Ascending aorta (tissue), 2 donors: ENCODE measurements around the gene NGRN. TPM values are rescaled to one million over a fixed set of nuclear protein-coding genes. Genes with fewer than 3 reads are reported as not detected.

Source experiments
- DNase-seq, 2 donors: peaks; one replicate each; pipeline ENCODE4 v3.0.0-alpha.2; 2019; ENCODE audit warnings: low spot score in 2 of 2
- H3K27ac ChIP-seq, 2 donors: fragments of 200-600 bp; sonication (generic); one replicate each; pipeline ENCODE4 v1.5.1; 2016 to 2017; ENCODE audit warnings: mild to moderate bottlenecking in 1 of 2
- H3K27me3 ChIP-seq: fragments of 200-600 bp; sonication (generic); one replicate; pipeline ENCODE4 v1.5.1; 2017
- H3K36me3 ChIP-seq, 2 donors: fragments of 200-600 bp; sonication (generic); one replicate each; pipeline ENCODE4 v1.5.1; 2016
- H3K4me1 ChIP-seq, 2 donors: fragments of 200-600 bp; sonication (generic); one replicate each; pipeline ENCODE4 v1.5.1; 2016 to 2017; ENCODE audit warnings: mild to moderate bottlenecking in 1 of 2
- H3K4me3 ChIP-seq, 2 donors: fragments of 200-600 bp; sonication (generic); one replicate each; pipeline ENCODE4 v1.5.1; 2016 to 2017; ENCODE audit warnings: mild to moderate bottlenecking in 1 of 2
- H3K9me3 ChIP-seq, 2 donors: fragments of 200-600 bp; sonication (generic); one replicate each; pipeline ENCODE4 v1.5.1; 2016
- intact Hi-C: fragments of 100-400 bp; cut with DNase I; formaldehyde crosslinking; loops from one replicate; pipeline ENCODE4 v1.15.1; 2023
- total RNA-seq: library from RNA; depleted of rRNA; stranded (reverse); fragments of >200 nt; gene quantifications from one replicate; pipeline ENCODE4 v1.1.0, GENCODE V29; 2016
- TF ChIP-seq, protein P1 (sequence below), 3 experiments: fragments of 200-600 bp in 2 of 3; fragments of 450-650 bp in 1 of 3; sonication (generic) in 2 of 3; IDR thresholded peaks; one replicate each; pipeline ENCODE4 v1.5.1; 2016 to 2019; ENCODE audit warnings: antibody characterized with exemption in 3 of 3, mild to moderate bottlenecking in 1 of 3, moderate library complexity in 1 of 3

The NGRN gene
- total RNA-seq, 1 donor from 2014 or later, result 58.0 TPM

DNA sequence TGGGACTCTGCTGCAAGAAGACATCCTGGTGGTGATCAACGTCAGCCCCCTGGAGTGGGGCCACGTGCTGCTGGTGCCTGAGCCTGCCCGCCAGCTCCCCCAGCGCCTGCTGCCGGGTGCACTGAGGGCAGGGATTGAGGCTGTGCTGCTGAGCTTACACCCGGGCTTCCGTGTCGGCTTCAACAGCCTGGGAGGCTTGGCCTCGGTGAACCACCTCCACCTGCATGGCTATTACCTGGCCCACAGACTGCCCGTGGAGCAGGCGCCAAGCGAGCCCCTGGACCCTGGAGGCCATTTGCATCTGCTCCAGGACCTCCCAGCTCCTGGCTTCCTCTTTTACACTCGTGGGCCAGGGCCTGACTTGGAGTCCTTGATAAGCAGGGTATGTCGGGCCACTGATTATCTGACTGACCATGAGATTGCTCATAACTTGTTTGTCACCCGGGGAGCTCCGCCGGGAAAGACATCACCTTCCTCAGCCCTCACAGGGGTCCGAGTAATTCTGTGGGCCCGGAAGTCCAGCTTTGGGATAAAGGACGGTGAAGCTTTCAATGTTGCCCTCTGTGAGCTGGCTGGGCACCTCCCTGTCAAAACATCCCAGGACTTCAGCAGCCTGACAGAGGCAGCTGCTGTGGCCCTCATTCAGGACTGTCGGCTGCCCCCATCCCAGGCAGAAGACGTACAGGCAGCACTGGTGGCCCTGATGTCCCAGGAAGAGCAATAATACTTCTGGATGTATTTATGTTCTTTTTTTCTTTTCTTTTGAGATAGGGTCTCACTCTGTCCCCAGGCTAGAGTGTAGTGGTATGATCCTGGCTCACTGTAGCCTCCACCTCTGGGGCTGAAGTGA lies 23.9 kb upstream of the NGRN start:
- H3K4me3 ChIP-seq, result no peak overlapping the region
- no peaks in the 10 kb centered on the region for H3K9me3 ChIP-seq
- H3K4me1 ChIP-seq, result no peaks in the 10 kb centered on the region
- intact Hi-C loops, result no loop called here
- no peaks in the 10 kb centered on the region for H3K27me3 ChIP-seq
- TF ChIP-seq, protein P1, sequence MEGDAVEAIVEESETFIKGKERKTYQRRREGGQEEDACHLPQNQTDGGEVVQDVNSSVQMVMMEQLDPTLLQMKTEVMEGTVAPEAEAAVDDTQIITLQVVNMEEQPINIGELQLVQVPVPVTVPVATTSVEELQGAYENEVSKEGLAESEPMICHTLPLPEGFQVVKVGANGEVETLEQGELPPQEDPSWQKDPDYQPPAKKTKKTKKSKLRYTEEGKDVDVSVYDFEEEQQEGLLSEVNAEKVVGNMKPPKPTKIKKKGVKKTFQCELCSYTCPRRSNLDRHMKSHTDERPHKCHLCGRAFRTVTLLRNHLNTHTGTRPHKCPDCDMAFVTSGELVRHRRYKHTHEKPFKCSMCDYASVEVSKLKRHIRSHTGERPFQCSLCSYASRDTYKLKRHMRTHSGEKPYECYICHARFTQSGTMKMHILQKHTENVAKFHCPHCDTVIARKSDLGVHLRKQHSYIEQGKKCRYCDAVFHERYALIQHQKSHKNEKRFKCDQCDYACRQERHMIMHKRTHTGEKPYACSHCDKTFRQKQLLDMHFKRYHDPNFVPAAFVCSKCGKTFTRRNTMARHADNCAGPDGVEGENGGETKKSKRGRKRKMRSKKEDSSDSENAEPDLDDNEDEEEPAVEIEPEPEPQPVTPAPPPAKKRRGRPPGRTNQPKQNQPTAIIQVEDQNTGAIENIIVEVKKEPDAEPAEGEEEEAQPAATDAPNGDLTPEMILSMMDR (IDR thresholded peaks at IDR 0.05), result no peak
- DNase-seq, result no peak
- peaks cover 9 to 37% of the 10 kb centered on the region in 2 donors for H3K36me3 ChIP-seq
- no peak overlapping the region for H3K27ac ChIP-seq

DNA sequence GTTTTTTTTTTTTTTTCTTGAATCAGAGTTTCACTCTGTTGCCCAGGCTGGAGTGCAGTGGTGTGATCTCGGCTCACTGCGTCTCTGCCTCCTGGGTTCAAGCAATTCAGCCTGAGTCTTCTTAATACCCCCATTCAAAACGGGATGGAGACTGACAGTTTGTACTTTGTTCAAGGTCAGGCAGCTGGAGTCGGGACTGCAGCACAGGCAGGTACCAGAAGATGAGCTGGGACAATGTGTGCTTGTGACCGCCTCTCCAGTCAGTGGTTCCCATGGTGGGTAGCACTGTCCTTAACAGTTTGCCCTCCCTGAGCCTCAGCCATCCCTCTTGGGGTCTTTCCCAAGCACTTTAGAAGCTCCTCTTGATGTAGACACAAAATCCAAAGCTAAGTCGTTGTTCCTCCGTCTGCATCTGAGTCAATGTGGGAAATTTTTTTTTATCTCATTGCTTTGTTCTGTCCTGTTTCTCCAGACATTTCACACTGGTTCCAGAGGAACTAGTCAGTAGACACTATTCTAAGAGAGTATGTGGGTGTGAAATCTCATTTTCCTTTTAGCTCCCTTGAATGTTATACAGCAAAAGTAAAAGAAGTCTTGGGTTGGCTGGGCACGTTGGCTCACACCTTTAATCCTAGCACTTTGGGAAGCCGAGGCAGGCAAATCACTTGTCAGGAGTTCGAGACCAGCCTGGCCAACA lies 21.4 kb upstream of the NGRN start:
- Histone ChIP-seq H3K4me3 (no peak overlapping the region), H3K36me3 (peaks cover 5 to 19% of the 10 kb centered on the region in 2 donors), H3K4me1 (no peaks in the 10 kb centered on the region), H3K27me3 (no peaks in the 10 kb centered on the region), H3K27ac (no peak overlapping the region), H3K9me3 (no peaks in the 10 kb centered on the region)
- TF ChIP-seq, protein P1 (IDR thresholded peaks at IDR 0.05), result no peak
- no peak for DNase-seq
- intact Hi-C loops, result no loop called here

DNA sequence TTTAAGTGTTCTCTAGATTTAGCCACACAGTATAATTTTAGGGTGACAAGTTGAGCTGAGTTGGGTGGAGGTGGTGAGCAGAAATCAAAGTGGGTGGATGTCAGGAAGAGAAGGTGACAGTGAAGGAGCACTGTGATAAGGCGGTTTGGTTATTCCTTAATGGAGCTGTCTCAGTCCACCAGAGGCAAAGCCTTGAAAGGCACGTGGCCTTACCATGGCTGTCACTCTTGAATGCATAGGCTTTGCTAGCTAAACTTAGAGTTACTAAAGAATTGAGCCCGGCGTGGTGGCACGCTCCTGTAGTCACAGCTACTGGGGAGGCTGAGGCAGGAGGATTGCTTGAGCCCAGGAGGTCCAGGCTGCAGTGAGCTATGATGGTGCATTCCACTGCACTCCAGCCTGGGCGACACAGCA lies 16.7 kb upstream of the NGRN start:
- TF ChIP-seq, protein P1 (IDR thresholded peaks at IDR 0.05), result no peak
- Histone ChIP-seq H3K27me3 (no peaks in the 10 kb centered on the region), H3K4me3 (peak overlapping the region; percentile 55 to 63), H3K9me3 (no peaks in the 10 kb centered on the region), H3K36me3 (no peaks in the 10 kb centered on the region), H3K27ac (no peak overlapping the region), H3K4me1 (peaks cover 0 to 3% of the 10 kb centered on the region in 2 donors)
- intact Hi-C loops, result loop anchor here (1.0 to 2.0 kb wide), 2 partner anchors 14 to 16 kb away; partner anchors contain the start of genes GDPGP1 and NGRN
- DNase-seq, result no peak

DNA sequence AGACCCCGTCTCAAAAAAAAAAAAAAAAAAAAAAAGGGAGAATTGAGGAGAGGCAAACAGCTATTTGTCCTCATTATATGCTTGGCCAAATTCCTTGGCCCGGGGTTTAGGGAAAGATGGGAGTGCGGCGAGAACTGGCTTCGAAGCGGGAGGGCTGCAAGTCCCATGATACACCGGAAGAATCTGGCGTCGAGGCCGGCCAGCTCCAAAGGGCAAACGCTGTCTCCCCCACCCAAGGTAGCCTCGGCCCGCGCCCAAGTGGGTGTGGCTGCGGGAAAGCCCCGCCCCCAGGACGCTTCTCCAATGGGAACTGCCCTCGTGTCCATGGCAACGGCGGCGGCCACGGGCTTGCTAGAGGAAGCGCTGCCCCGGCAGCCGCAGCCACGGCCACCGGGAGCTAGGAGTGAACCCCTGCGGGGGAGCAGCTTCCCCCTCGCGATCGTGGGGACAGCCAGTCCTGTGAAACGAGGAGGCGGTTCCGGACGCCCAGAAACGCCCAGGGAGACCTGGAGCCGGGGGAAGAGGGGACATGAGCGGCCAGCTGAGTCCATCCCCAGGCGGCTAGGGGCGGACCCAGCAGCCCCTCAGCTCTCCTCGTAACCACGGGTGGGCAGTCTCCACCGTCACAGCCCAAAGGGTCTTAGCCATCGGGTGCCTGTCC lies 16.1 kb upstream of the NGRN start, which contains the start of gene TTLL13:
TTLL13 (plus strand) TSS at position 354 of the 661 bp plus-strand sequence. CDS start 1,075 bp downstream, outside the sequence.
- H3K4me1 ChIP-seq, result peaks cover 0 to 3% of the 10 kb centered on the region in 2 donors
- peak within 1 kb of the TSS; percentile 55 to 63 for H3K4me3 ChIP-seq
- H3K36me3 ChIP-seq, result no peaks in the 10 kb centered on the region
- H3K9me3 ChIP-seq, result no peaks in the 10 kb centered on the region
- no peaks in the 10 kb centered on the region for H3K27me3 ChIP-seq
- no peak within 1 kb of the TSS for H3K27ac ChIP-seq
- intact Hi-C loops, result loop anchor here (1.0 to 2.0 kb wide), 2 partner anchors 15 kb away; partner anchors contain the start of genes GDPGP1 and NGRN
- DNase-seq, result peak; percentile 79 to 95
- TF ChIP-seq, protein P1 (IDR thresholded peaks at IDR 0.05), result no peak

DNA sequence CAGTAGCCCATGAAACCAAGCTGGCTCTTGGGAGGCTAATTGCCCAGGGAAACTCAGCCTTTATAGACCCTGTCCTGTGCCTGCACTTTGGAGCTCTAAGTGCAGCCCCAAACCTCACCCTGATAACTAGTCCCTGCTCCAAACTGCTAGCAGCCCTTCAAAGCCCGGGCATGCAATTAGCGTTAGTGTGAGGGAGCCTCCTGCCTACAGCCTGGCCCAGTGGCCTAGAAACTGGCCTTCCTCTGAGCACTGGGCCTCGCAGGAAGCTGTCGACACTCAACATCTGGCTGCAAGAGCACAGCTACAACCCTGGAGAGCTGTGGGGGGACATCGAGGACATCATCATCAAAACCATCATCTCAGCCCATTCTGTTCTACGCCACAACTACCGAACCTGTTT lies 7.7 kb upstream of the NGRN start:
- intact Hi-C loops, result no loop called here
- TF ChIP-seq, protein P1 (IDR thresholded peaks at IDR 0.05), result no peak

More for the DNA sequence above, 7.7 kb upstream of the NGRN start:
- no peaks in the 10 kb centered on the region for H3K4me1 ChIP-seq
- no peaks in the 10 kb centered on the region for H3K9me3 ChIP-seq
- DNase-seq, result no peak
- no peak overlapping the region for H3K4me3 ChIP-seq
- H3K36me3 ChIP-seq, result no peaks in the 10 kb centered on the region
- no peak overlapping the region for H3K27ac ChIP-seq
- H3K27me3 ChIP-seq, result no peaks in the 10 kb centered on the region
